ENCODE results near the gene AGRN.

- TF ChIP-seq CTCF (IDR thresholded peaks at IDR 0.05; ENCODE audit: low read depth, low read length) (no peak), POLR2A (IDR thresholded peaks at IDR 0.05; ENCODE audit: extremely low read depth, insufficient read length) (no peak), MAX (IDR thresholded peaks at IDR 0.05; ENCODE audit: low read depth, low read length) (no peak)
These were observed 55.4 kb downstream of the AGRN start for GRCh38 chr1:1075148-1075935.
